Suprapubic skin (tissue), 4 donors: ENCODE results near the gene UBC.

ENCODE experiments used
- EP300 ChIP-seq: sonication (generic); formaldehyde crosslinking; IDR thresholded peaks from one replicate; pipeline ENCODE4 v1.6.1; 2017; ENCODE audit warnings: antibody characterized with exemption
- POLR2A ChIP-seq, 2 donors: fragments of 450-650 bp; IDR thresholded peaks; one replicate each; pipeline ENCODE4 v1.6.1; 2017; ENCODE audit warnings: antibody characterized with exemption in 2 of 2, mild to moderate bottlenecking in 2 of 2, moderate library complexity in 2 of 2
- POLR2AphosphoS5 ChIP-seq, 3 donors: sonication (generic); formaldehyde crosslinking; IDR thresholded peaks; one replicate each; pipeline ENCODE4 v1.6.1; 2017; ENCODE audit warnings: antibody characterized with exemption in 3 of 3
- TF ChIP-seq, protein P1 (sequence below), 2 donors: fragments of 200-600 bp in 1 of 2; fragments of 450-650 bp in 1 of 2; sonication (generic) in 1 of 2; IDR thresholded peaks; one replicate each; pipeline ENCODE4 v1.5.1; 2016 to 2019; ENCODE audit warnings: antibody characterized with exemption in 2 of 2, mild to moderate bottlenecking in 1 of 2, moderate library complexity in 1 of 2

DNA sequence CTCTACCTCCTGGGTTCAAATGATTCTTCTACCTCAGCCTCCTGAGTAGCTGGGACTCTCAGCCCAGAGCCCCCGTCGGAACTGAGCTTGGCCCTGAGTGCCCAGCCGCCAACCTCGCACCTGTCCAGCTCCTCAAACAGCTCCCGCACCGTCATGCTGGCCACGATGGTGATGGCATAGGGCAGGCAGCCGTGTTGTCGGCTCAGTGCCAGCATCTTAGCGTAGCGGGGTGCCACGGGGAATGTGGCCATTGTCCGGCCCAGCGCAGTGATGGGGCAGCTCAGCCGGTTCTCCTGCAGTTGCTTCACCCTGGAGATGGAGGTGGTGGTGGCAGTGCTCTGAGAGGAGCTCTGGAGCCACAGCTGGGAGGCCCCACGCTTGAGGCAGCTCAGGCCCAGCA is 42.1 kb upstream of the UBC start:
- TF ChIP-seq POLR2A (IDR thresholded peaks at IDR 0.05) (no peak), EP300 (no peak), POLR2AphosphoS5 (IDR thresholded peaks at IDR 0.05) (no peak)
- TF ChIP-seq, protein P1, sequence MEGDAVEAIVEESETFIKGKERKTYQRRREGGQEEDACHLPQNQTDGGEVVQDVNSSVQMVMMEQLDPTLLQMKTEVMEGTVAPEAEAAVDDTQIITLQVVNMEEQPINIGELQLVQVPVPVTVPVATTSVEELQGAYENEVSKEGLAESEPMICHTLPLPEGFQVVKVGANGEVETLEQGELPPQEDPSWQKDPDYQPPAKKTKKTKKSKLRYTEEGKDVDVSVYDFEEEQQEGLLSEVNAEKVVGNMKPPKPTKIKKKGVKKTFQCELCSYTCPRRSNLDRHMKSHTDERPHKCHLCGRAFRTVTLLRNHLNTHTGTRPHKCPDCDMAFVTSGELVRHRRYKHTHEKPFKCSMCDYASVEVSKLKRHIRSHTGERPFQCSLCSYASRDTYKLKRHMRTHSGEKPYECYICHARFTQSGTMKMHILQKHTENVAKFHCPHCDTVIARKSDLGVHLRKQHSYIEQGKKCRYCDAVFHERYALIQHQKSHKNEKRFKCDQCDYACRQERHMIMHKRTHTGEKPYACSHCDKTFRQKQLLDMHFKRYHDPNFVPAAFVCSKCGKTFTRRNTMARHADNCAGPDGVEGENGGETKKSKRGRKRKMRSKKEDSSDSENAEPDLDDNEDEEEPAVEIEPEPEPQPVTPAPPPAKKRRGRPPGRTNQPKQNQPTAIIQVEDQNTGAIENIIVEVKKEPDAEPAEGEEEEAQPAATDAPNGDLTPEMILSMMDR (IDR thresholded peaks at IDR 0.05), result no peak
